GM12892 (cell line): ENCODE results near the gene PODXL.

Source experiments
- POLR2A ChIP-seq: IDR thresholded peaks from 2 replicates; pipeline ENCODE4 v1.6.1; 2011; ENCODE audit warnings: low read depth, low read length, control low read depth
- POLR2AphosphoS5 ChIP-seq: IDR thresholded peaks from 2 replicates; pipeline ENCODE4 v1.6.1; 2011; ENCODE audit warnings: low read depth, low read length, control low read depth
- TAF1 ChIP-seq: IDR thresholded peaks from 2 replicates; pipeline ENCODE4 v1.6.1; 2011; ENCODE audit warnings: low read depth, mild to moderate bottlenecking, control low read depth, low read length, borderline replicate concordance

GRCh38 chr7:131538071-131538812, 18.2 kb downstream of the PODXL start:
- no peak for TF ChIP-seq POLR2A
- no peak for TF ChIP-seq POLR2AphosphoS5
- no peak for TF ChIP-seq TAF1
